Cardiac septum (tissue), 1 donor: ENCODE data around the gene ELF2. TPM values are rescaled to one million over a fixed set of nuclear protein-coding genes. Genes with fewer than 3 reads are reported as not detected.
"Not testable (repeated sequence)": the region's sequence is repeated elsewhere in the genome, so short reads cannot be mapped to it uniquely, and the experiment has no call there.

Experiments
- DNase-seq: peaks from one replicate; pipeline ENCODE4 v3.0.0-alpha.2; 2020; ENCODE audit warnings: low spot score
- intact Hi-C: fragments of 100-400 bp; cut with DNase I; formaldehyde crosslinking; loops from one replicate; pipeline ENCODE4 v1.14.0; 2022
- total RNA-seq: library from RNA; stranded (reverse); fragmentation: NEBNext Ultra II Directional; extraction: Animal tissue kit (Norgen Biotek cat#: 25700); gene quantifications from one replicate; pipeline ENCODE4 v1.2.1, GENCODE V29; 2021
- donor health status: DM: no; HTN: no; CAD: no.

ELF2 gene
- total RNA-seq, 1 donor from 2014 or later, result 31.0 TPM

- intact Hi-C loops, DNase-seq: not testable (repeated sequence)
Measured at GRCh38 chr4:139008278-139008677, 168.7 kb downstream of the ELF2 start.

DNA sequence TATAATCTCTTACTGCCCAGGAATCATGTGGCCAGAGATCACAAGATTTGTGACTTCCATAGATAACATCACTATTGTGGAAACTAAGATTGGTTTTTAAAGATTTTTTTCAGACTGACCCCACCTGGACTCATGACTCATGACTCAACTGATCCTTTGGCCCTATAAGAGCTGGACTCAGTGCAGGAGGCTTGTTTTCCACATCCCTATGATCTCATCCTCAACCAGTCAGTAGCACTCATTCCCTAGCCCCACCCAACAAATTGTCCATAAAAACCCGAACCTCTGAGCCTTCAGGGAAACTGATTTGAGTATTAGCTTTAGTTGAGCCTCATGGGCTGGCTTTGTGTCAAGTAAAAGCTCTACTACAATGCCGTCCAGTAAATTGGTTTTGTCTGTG lies 169.4 kb downstream of the ELF2 start:
- intact Hi-C loops, result no loop called here
- DNase-seq, result no peak

Other genes starting within 250 kb of the ELF2 start
- 7.3 TPM for gene NOCT, start 161.4 kb downstream of the ELF2 start, total RNA-seq
- 0.81 TPM for gene MGARP, start 103.0 kb upstream of the ELF2 start, total RNA-seq
- gene NAA15, start 124.3 kb upstream of the ELF2 start, total RNA-seq, result 37.9 TPM
- 175 TPM for gene NDUFC1, start 125.3 kb upstream of the ELF2 start, total RNA-seq